GM12878 (cell line): Measurements from ENCODE around the gene CYTH3. TPM values are rescaled to one million over a fixed set of nuclear protein-coding genes. Genes with fewer than 3 reads are reported as not detected.

ENCODE experiments used
- CBX5 ChIP-seq: sonication (generic); IDR thresholded peaks from 2 replicates; pipeline ENCODE4 v1.6.1; 2016; ENCODE audit warnings: low read depth, moderate library complexity, mild to moderate bottlenecking, inconsistent platforms
- CHD4 ChIP-seq: fragments of 200-600 bp; sonication (generic); IDR thresholded peaks from 2 replicates; pipeline ENCODE4 v1.6.1; 2016; ENCODE audit warnings: mild to moderate bottlenecking
- polyA plus RNA-seq, 11 experiments: library from polyadenylated mRNA; depleted of rRNA in 4 of 11; unstranded in 6 of 11; stranded (reverse) in 5 of 11; fragments of >200 nt; fragmentation: Nextera tagmentation in 4 of 11; fragmentation: Illumina TruSeq in 1 of 11; extraction: Ambion mirVana in 4 of 11; extraction: Trizol in 1 of 11; gene quantifications; 1 replicate in 1 of 11; 2 replicates in 10 of 11; pipeline versions ENCODE4 v1.2.1 to v1.2.3, GENCODE V29; 2011 to 2016; ENCODE audit warnings: inconsistent platforms in 2 of 11, missing spikeins in 2 of 11, low read depth in 1 of 11
- total RNA-seq, 4 experiments: library from RNA; depleted of rRNA in 3 of 4; stranded (reverse); fragments of >200 nt in 3 of 4; fragmentation: Illumina TruSeq in 1 of 4; extraction: Trizol in 1 of 4; gene quantifications; 2 replicates each; pipeline versions ENCODE4 v1.2.1 to v1.2.3, GENCODE V29; 2013 to 2021
- TF ChIP-seq, protein P1 (sequence below): fragments of 450-650 bp; IDR thresholded peaks from 2 replicates; pipeline ENCODE4 v1.6.1; 2017; ENCODE audit warnings: mild to moderate bottlenecking, moderate library complexity
- TF ChIP-seq, protein P2 (sequence below): IDR thresholded peaks from 2 replicates; pipeline ENCODE4 v1.6.1; 2011; ENCODE audit warnings: mild to moderate bottlenecking, low read depth, low read length, moderate library complexity; ENCODE audit not compliant: insufficient replicate concordance
- TF ChIP-seq, protein P3 (sequence below): IDR thresholded peaks from 2 replicates; pipeline ENCODE4 v1.6.1; 2012; ENCODE audit warnings: low read depth, low read length, improper control_type of control experiment
- TF ChIP-seq, protein P4 (sequence below): fragments of 450-650 bp; IDR thresholded peaks from 2 replicates; pipeline ENCODE4 v1.6.1; 2017; ENCODE audit warnings: mild to moderate bottlenecking
- TF ChIP-seq, protein P5 (sequence below): fragments of 450-650 bp; IDR thresholded peaks from 2 replicates; pipeline ENCODE4 v1.6.1; 2017; ENCODE audit warnings: borderline replicate concordance

The CYTH3 gene
- total and polyA plus RNA-seq, 10 of the 15 experiments (the other 5 are each of a cell fraction or from before 2014, with no cell fraction given): 0.45 to 28.2 (median 15.7) TPM

DNA sequence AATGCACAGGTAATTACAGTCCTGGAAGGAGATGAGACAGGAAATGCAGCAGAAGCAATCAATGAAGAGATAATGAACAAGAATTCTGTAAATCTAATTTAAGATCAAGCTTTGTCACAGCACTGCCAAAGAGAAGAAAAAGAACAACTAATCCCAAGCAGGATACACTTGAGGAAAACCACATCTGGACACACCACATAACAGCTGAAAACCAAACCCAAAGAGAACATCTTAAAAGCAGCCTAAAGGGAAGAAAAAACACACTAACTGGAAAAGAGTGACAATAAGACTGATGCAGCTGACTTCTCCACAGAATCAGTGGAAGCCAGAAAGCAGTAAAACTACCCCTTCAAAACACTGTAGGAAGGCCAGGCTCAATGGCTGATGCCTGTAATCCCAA is 10.2 kb downstream of the CYTH3 start (continued):
- TF ChIP-seq, protein P1, sequence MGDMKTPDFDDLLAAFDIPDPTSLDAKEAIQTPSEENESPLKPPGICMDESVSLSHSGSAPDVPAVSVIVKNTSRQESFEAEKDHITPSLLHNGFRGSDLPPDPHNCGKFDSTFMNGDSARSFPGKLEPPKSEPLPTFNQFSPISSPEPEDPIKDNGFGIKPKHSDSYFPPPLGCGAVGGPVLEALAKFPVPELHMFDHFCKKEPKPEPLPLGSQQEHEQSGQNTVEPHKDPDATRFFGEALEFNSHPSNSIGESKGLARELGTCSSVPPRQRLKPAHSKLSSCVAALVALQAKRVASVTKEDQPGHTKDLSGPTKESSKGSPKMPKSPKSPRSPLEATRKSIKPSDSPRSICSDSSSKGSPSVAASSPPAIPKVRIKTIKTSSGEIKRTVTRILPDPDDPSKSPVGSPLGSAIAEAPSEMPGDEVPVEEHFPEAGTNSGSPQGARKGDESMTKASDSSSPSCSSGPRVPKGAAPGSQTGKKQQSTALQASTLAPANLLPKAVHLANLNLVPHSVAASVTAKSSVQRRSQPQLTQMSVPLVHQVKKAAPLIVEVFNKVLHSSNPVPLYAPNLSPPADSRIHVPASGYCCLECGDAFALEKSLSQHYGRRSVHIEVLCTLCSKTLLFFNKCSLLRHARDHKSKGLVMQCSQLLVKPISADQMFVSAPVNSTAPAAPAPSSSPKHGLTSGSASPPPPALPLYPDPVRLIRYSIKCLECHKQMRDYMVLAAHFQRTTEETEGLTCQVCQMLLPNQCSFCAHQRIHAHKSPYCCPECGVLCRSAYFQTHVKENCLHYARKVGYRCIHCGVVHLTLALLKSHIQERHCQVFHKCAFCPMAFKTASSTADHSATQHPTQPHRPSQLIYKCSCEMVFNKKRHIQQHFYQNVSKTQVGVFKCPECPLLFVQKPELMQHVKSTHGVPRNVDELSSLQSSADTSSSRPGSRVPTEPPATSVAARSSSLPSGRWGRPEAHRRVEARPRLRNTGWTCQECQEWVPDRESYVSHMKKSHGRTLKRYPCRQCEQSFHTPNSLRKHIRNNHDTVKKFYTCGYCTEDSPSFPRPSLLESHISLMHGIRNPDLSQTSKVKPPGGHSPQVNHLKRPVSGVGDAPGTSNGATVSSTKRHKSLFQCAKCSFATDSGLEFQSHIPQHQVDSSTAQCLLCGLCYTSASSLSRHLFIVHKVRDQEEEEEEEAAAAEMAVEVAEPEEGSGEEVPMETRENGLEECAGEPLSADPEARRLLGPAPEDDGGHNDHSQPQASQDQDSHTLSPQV: no peak
- no peak for TF ChIP-seq CBX5
- TF ChIP-seq, protein P2, sequence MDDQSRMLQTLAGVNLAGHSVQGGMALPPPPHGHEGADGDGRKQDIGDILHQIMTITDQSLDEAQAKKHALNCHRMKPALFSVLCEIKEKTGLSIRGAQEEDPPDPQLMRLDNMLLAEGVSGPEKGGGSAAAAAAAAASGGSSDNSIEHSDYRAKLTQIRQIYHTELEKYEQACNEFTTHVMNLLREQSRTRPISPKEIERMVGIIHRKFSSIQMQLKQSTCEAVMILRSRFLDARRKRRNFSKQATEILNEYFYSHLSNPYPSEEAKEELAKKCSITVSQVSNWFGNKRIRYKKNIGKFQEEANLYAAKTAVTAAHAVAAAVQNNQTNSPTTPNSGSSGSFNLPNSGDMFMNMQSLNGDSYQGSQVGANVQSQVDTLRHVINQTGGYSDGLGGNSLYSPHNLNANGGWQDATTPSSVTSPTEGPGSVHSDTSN: no peak
- no peak for TF ChIP-seq CHD4
- TF ChIP-seq, protein P3, sequence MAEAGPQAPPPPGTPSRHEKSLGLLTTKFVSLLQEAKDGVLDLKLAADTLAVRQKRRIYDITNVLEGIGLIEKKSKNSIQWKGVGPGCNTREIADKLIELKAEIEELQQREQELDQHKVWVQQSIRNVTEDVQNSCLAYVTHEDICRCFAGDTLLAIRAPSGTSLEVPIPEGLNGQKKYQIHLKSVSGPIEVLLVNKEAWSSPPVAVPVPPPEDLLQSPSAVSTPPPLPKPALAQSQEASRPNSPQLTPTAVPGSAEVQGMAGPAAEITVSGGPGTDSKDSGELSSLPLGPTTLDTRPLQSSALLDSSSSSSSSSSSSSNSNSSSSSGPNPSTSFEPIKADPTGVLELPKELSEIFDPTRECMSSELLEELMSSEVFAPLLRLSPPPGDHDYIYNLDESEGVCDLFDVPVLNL: no peak
- TF ChIP-seq, protein P4, sequence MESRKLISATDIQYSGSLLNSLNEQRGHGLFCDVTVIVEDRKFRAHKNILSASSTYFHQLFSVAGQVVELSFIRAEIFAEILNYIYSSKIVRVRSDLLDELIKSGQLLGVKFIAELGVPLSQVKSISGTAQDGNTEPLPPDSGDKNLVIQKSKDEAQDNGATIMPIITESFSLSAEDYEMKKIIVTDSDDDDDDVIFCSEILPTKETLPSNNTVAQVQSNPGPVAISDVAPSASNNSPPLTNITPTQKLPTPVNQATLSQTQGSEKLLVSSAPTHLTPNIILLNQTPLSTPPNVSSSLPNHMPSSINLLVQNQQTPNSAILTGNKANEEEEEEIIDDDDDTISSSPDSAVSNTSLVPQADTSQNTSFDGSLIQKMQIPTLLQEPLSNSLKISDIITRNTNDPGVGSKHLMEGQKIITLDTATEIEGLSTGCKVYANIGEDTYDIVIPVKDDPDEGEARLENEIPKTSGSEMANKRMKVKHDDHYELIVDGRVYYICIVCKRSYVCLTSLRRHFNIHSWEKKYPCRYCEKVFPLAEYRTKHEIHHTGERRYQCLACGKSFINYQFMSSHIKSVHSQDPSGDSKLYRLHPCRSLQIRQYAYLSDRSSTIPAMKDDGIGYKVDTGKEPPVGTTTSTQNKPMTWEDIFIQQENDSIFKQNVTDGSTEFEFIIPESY: no peak
- TF ChIP-seq, protein P5, sequence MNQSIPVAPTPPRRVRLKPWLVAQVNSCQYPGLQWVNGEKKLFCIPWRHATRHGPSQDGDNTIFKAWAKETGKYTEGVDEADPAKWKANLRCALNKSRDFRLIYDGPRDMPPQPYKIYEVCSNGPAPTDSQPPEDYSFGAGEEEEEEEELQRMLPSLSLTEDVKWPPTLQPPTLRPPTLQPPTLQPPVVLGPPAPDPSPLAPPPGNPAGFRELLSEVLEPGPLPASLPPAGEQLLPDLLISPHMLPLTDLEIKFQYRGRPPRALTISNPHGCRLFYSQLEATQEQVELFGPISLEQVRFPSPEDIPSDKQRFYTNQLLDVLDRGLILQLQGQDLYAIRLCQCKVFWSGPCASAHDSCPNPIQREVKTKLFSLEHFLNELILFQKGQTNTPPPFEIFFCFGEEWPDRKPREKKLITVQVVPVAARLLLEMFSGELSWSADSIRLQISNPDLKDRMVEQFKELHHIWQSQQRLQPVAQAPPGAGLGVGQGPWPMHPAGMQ: no peak
